ENCODE data around the gene MISP.

GRCh38 chr19:729965-730668 is 20.8 kb upstream of the MISP start:
- TF ChIP-seq, protein P1, sequence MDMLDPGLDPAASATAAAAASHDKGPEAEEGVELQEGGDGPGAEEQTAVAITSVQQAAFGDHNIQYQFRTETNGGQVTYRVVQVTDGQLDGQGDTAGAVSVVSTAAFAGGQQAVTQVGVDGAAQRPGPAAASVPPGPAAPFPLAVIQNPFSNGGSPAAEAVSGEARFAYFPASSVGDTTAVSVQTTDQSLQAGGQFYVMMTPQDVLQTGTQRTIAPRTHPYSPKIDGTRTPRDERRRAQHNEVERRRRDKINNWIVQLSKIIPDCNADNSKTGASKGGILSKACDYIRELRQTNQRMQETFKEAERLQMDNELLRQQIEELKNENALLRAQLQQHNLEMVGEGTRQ (IDR thresholded peaks at IDR 0.05; ENCODE audit: borderline replicate concordance, low read depth, low read length) = no peak
- TF ChIP-seq, protein P2, sequence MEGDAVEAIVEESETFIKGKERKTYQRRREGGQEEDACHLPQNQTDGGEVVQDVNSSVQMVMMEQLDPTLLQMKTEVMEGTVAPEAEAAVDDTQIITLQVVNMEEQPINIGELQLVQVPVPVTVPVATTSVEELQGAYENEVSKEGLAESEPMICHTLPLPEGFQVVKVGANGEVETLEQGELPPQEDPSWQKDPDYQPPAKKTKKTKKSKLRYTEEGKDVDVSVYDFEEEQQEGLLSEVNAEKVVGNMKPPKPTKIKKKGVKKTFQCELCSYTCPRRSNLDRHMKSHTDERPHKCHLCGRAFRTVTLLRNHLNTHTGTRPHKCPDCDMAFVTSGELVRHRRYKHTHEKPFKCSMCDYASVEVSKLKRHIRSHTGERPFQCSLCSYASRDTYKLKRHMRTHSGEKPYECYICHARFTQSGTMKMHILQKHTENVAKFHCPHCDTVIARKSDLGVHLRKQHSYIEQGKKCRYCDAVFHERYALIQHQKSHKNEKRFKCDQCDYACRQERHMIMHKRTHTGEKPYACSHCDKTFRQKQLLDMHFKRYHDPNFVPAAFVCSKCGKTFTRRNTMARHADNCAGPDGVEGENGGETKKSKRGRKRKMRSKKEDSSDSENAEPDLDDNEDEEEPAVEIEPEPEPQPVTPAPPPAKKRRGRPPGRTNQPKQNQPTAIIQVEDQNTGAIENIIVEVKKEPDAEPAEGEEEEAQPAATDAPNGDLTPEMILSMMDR (IDR thresholded peaks at IDR 0.05) = no peak
- TF ChIP-seq POLR2AphosphoS5 (IDR thresholded peaks at IDR 0.05; ENCODE audit: low read depth, low read length) (no peak), RAD21 (IDR thresholded peaks at IDR 0.05; ENCODE audit: low read length) (no peak)
- TF ChIP-seq, protein P3, sequence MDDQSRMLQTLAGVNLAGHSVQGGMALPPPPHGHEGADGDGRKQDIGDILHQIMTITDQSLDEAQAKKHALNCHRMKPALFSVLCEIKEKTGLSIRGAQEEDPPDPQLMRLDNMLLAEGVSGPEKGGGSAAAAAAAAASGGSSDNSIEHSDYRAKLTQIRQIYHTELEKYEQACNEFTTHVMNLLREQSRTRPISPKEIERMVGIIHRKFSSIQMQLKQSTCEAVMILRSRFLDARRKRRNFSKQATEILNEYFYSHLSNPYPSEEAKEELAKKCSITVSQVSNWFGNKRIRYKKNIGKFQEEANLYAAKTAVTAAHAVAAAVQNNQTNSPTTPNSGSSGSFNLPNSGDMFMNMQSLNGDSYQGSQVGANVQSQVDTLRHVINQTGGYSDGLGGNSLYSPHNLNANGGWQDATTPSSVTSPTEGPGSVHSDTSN (IDR thresholded peaks at IDR 0.05) = no peak

Data from SK-N-SH (cell line).